AG04449 (cell line): ENCODE results near the gene CERKL.

Source experiments
- CTCF ChIA-PET: fragments of 350-600 bp; formaldehyde crosslinking; extraction: SDS; loops from one replicate; lab custom pipeline; 2021; ENCODE audit warnings: antibody characterized with exemption; lab: Yijun Ruan, JAX
- POLR2A ChIA-PET: fragments of 400-600, 350-600 bp; formaldehyde crosslinking; extraction: SDS; loops from one replicate; lab custom pipeline; 2020; ENCODE audit warnings: antibody characterized with exemption, inconsistent platforms; lab: Yijun Ruan, JAX
- DNase-seq: peaks from one replicate; pipeline ENCODE4 v3.0.0-alpha.2; 2010; ENCODE audit warnings: low read depth, low spot score
- H3K4me3 ChIP-seq: 2 replicates; pipeline ENCODE4 v1.5.1; 2011; ENCODE audit warnings: low read depth, mild to moderate bottlenecking, control low read depth, low read length
- TF ChIP-seq, protein P1 (sequence below): IDR thresholded peaks from one replicate; pipeline ENCODE4 v1.5.1; 2011; ENCODE audit warnings: mild to moderate bottlenecking, moderate library complexity, low read length, control low read depth, inconsistent platforms; ENCODE audit not compliant: insufficient read depth; ENCODE audit errors: missing control alignments

CERKL gene

DNA sequence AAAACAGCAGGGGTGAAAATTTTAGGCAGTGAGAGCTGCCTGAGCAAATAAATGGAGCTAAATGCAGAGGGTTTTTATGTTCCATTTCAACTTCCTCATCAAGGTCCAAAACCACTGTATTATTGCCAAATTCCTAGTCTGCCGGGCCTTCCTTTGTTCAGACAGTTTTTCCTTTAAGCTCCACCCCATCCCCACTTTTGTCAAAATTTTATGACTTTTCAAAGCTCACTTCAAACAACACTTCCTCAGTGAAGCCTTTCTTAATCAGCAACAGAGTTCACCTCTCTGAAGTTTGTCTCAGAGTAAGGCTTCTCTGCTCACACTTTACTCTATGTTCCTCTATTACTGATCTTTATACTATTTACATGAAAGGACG lies 81.3 kb downstream of the CERKL start:
- TF ChIP-seq, protein P1, sequence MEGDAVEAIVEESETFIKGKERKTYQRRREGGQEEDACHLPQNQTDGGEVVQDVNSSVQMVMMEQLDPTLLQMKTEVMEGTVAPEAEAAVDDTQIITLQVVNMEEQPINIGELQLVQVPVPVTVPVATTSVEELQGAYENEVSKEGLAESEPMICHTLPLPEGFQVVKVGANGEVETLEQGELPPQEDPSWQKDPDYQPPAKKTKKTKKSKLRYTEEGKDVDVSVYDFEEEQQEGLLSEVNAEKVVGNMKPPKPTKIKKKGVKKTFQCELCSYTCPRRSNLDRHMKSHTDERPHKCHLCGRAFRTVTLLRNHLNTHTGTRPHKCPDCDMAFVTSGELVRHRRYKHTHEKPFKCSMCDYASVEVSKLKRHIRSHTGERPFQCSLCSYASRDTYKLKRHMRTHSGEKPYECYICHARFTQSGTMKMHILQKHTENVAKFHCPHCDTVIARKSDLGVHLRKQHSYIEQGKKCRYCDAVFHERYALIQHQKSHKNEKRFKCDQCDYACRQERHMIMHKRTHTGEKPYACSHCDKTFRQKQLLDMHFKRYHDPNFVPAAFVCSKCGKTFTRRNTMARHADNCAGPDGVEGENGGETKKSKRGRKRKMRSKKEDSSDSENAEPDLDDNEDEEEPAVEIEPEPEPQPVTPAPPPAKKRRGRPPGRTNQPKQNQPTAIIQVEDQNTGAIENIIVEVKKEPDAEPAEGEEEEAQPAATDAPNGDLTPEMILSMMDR: no peak
- POLR2A ChIA-PET: no interaction called here

DNA sequence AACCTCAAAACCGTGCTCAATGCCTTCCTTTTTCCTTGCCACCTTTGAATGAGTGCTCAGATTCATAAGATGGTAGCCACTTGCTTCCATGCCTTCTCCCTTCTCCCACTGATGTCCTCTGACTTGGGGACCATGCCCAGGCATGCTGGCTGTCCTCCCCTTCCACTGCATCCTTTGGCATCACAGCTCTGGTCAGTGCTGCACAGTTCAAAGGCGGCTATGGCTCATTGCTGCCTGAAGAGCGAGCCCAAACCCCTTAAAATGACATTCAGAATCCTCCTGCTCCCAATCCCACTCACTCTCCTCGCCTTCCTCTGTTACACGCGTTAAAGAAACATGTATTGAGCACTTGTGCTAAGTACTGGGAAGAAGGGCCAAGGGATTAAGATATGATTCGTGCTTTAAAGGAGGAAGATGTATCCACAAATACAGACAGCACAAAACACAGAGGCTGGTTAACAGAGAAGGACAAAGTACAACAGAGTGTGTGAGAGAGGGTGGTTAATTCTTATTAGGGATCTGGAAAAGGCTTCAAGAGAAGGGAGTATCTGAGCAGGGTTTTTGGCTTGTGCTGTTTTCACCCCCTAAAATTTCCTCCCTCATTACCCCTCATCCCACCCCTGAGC lies 81.8 kb downstream of the CERKL start:
- ChIA-PET POLR2A (no interaction called here), CTCF (interaction anchor here (4.9 kb wide), 1 partner anchor 140 kb away, joined by 79 read pairs; no protein-coding TSS in a partner anchor)
- no peak overlapping the region for H3K4me3 ChIP-seq
- TF ChIP-seq, protein P1: no peak
- no peak for DNase-seq

More for the DNA sequence above, 81.3 kb downstream of the CERKL start:
- DNase-seq: no peak
- no peak overlapping the region for H3K4me3 ChIP-seq
- CTCF ChIA-PET: interaction anchor here (2.1 kb wide), 1 partner anchor 140 kb away, joined by 9 read pairs; no protein-coding TSS in a partner anchor

DNA sequence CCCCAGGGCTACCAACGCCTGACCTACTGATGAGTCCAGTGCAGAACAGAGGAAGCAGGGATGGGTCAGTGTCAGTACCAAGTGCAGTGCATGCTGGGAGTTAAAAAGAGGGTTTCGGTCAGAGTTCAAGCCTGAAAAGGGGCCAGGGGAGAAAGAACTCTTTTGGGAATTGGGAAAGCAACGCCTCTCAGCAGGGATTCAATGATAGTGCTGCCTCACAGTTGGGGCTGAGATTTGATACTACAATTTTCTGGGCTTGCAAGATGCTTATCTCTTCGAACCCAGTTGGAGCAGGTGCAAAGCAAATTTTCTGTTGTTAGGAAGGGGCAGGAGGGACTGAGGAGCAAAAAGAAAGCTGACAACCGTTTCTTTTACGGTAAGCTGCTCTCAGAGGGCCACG lies 82.6 kb downstream of the CERKL start:
- POLR2A ChIA-PET: no interaction called here
- TF ChIP-seq, protein P1: no peak
- CTCF ChIA-PET: interaction anchor here (1.6 to 4.9 kb wide), 6 partner anchors 10 to 140 kb away, joined by 5 to 79 read pairs (median 7); no protein-coding TSS in a partner anchor
- H3K4me3 ChIP-seq: no peak overlapping the region
- DNase-seq: no peak

DNA sequence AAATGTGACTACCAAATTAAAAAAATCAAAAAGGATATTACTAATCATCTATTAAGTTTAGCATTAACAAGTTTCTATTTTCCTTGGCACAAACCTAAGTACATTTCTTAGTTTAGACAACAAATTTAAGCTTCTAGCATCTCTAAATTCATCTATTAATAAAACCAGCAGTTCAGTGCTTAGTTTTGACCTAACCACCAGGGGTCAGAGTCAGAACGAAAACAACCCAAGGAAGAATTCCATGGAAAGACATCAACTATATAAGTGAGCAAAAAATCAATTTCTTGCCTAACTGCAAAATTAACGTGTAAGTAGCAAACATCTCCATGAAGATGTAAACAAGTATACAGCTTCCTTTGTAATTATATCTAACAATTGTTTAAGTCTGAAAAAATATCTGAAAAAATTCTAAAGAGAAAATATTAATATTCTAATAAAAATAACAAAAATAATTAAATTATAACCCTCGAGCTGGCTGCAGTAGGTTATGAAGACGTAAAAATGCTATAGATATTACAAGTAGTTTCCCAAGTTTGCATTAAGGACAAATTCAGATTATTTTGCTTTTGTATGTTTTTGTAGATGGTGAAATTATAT lies 83.7 kb downstream of the CERKL start:
- ChIA-PET CTCF (interaction anchor here (0.7 to 4.9 kb wide), 20 partner anchors 9 to 1450 kb away, joined by 3 to 79 read pairs (median 5); no protein-coding TSS in a partner anchor), POLR2A (no interaction called here)
- no peak for DNase-seq
- TF ChIP-seq, protein P1: peak; percentile 18
- no peak overlapping the region for H3K4me3 ChIP-seq

DNA sequence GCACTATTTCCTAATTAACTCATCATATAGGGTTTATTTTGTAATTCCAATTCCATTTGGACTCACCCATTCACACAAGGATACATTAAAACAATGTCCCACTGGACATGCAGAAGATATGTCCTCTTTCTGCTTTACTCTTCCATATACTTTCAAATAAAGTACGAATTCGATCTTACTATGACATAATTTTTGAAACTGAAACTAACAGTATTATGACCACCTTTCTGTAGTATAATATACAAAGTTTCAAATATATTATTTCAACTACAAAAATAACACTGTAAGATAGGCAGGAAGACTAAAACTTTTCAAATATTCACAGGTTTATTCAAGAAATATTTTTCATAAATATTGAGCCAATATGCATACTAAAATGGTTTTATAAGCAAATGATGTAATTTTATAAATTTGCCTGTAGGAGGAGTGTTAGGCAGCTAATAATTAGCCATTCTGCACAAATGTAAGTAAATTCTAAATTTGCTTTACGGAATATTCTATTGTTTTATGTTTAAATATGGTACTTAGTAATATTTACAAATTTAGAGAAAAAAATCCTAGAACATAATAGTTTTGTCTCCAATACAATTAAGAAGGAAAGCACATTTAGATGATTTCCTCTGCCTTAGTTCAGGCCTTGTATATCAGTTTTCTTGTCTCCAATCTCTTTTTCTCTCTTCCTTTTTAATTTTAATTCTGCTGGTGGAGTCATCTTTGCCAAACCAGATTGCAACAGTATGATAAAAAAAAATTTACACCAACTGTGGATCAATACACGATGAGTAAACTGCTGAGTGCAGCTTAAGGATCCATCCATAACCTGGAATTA lies 85.9 kb downstream of the CERKL start:
- ChIA-PET CTCF (interaction anchor here (0.7 to 4.9 kb wide), 5 partner anchors 12 to 1074 kb away, joined by 3 to 79 read pairs (median 11); no protein-coding TSS in a partner anchor), POLR2A (no interaction called here)
- DNase-seq: no peak
- TF ChIP-seq, protein P1: no peak
- no peak overlapping the region for H3K4me3 ChIP-seq
